Subcutaneous adipose tissue (tissue), 4 donors: ENCODE results near the gene XDH. TPM values are rescaled to one million over a fixed set of nuclear protein-coding genes. Genes with fewer than 3 reads are reported as not detected.

ENCODE experiments used
- CTCF ChIP-seq: fragments of 450-650 bp; IDR thresholded peaks from one replicate; pipeline ENCODE4 v1.5.1; 2016; ENCODE audit warnings: low read depth, mild to moderate bottlenecking, control low read depth, antibody characterized with exemption, moderate library complexity
- total RNA-seq, 4 donors: library from RNA; depleted of rRNA; stranded (reverse); fragments of >200 nt; gene quantifications; one replicate each; pipeline ENCODE4 v1.1.0, GENCODE V29; 2016

Gene XDH
- total RNA-seq, 4 donors from 2014 or later, result not detected

- no peak for TF ChIP-seq CTCF
These were observed 59.7 kb downstream of the XDH start for GRCh38 chr2:31354837-31355236.

GRCh38 chr2:31353179-31353578 lies 61.4 kb downstream of the XDH start:
- TF ChIP-seq CTCF, result no peak

- TF ChIP-seq CTCF, result no peak
These were observed 64.9 kb downstream of the XDH start for GRCh38 chr2:31349684-31350083.

GRCh38 chr2:31349160-31349559 lies 65.4 kb downstream of the XDH start:
- TF ChIP-seq CTCF, result no peak

- TF ChIP-seq CTCF, result no peak
These were observed 65.9 kb downstream of the XDH start for GRCh38 chr2:31348618-31349017.

- TF ChIP-seq CTCF, result no peak
These were observed 66.8 kb downstream of the XDH start for GRCh38 chr2:31347750-31348149.

- no peak for TF ChIP-seq CTCF
These were observed 67.2 kb downstream of the XDH start for GRCh38 chr2:31347319-31347718.
